GM12878 (cell line): ENCODE results near the gene DRAP1. TPM values are rescaled to one million over a fixed set of nuclear protein-coding genes. Genes with fewer than 3 reads are reported as not detected.
A peak's percentile ranks its signal among the peaks of the same experiment; 100 is the strongest.

Source experiments
- BACH1 ChIP-seq: fragments of 450-650 bp; IDR thresholded peaks from 2 replicates; pipeline ENCODE4 v1.6.1; 2017; ENCODE audit warnings: mild to moderate bottlenecking, borderline replicate concordance
- BCLAF1 ChIP-seq: fragments of 450-650 bp; IDR thresholded peaks from 2 replicates; pipeline ENCODE4 v1.6.1; 2017; ENCODE audit warnings: antibody characterized with exemption, mild to moderate bottlenecking, moderate library complexity
- E2F8 ChIP-seq: fragments of 450-650 bp; IDR thresholded peaks from 2 replicates; pipeline ENCODE4 v1.6.1; 2018; ENCODE audit warnings: mild to moderate bottlenecking, low read depth, moderate library complexity; ENCODE audit not compliant: partially characterized antibody
- MXI1 ChIP-seq: fragments of 150-350 bp; IDR thresholded peaks from 2 replicates; pipeline ENCODE4 v1.6.1; 2011; ENCODE audit warnings: low read depth, mild to moderate bottlenecking, inconsistent platforms, low read length, improper control_type of control experiment
- NKRF ChIP-seq: fragments of 450-650 bp; conservative IDR thresholded peaks from 2 replicates; pipeline ENCODE4 v1.6.1; 2017; ENCODE audit warnings: mild to moderate bottlenecking, moderate library complexity
- PML ChIP-seq: IDR thresholded peaks from 2 replicates; pipeline ENCODE4 v1.6.1; 2012; ENCODE audit warnings: low read length, inconsistent platforms
- SMAD1 ChIP-seq: fragments of 450-650 bp; IDR thresholded peaks from 2 replicates; pipeline ENCODE4 v1.6.1; 2018; ENCODE audit warnings: mild to moderate bottlenecking, low read depth; ENCODE audit not compliant: partially characterized antibody
- TCF3 ChIP-seq: IDR thresholded peaks from 2 replicates; pipeline ENCODE4 v1.6.1; 2012; ENCODE audit warnings: low read depth, mild to moderate bottlenecking, low read length, borderline replicate concordance; ENCODE audit not compliant: insufficient read depth
- ZBED1 ChIP-seq: IDR thresholded peaks from 2 replicates; pipeline ENCODE4 v1.6.1; 2016; ENCODE audit warnings: borderline replicate concordance
- ZNF217 ChIP-seq: fragments of 450-650 bp; IDR thresholded peaks from 2 replicates; pipeline ENCODE4 v1.6.1; 2017; ENCODE audit warnings: antibody characterized with exemption, mild to moderate bottlenecking
- polyA plus RNA-seq, 11 experiments: library from polyadenylated mRNA; depleted of rRNA in 4 of 11; unstranded in 6 of 11; stranded (reverse) in 5 of 11; fragments of >200 nt; fragmentation: Nextera tagmentation in 4 of 11; fragmentation: Illumina TruSeq in 1 of 11; extraction: Ambion mirVana in 4 of 11; extraction: Trizol in 1 of 11; gene quantifications; 1 replicate in 1 of 11; 2 replicates in 10 of 11; pipeline versions ENCODE4 v1.2.1 to v1.2.3, GENCODE V29; 2011 to 2016; ENCODE audit warnings: inconsistent platforms in 2 of 11, missing spikeins in 2 of 11, low read depth in 1 of 11
- total RNA-seq, 4 experiments: library from RNA; depleted of rRNA in 3 of 4; stranded (reverse); fragments of >200 nt in 3 of 4; fragmentation: Illumina TruSeq in 1 of 4; extraction: Trizol in 1 of 4; gene quantifications; 2 replicates each; pipeline versions ENCODE4 v1.2.1 to v1.2.3, GENCODE V29; 2013 to 2021

DRAP1 gene
- total and polyA plus RNA-seq, 10 of the 15 experiments (the other 5 are each of a cell fraction or from before 2014, with no cell fraction given), result 9.4 to 163 (median 114) TPM

- TF ChIP-seq BACH1, result peak; percentile 99
- TF ChIP-seq E2F8, result no peak
- no peak for TF ChIP-seq BCLAF1
- no peak for TF ChIP-seq MXI1
- no peak for TF ChIP-seq ZNF217
- TF ChIP-seq SMAD1, result no peak
- no peak for TF ChIP-seq TCF3
- TF ChIP-seq NKRF, result 0 out of 2 replicates have a peak, but pooled peaks have one; percentile 3
- TF ChIP-seq PML, result no peak
- TF ChIP-seq ZBED1, result no peak
Measured at GRCh38 chr11:65899356-65900124, 19.7 kb upstream of the DRAP1 start (continued).
